Dermis blood vessel endothelial cell (primary cell): ENCODE data around the gene ENPP7. TPM values are rescaled to one million over a fixed set of nuclear protein-coding genes. Genes with fewer than 3 reads are reported as not detected.

ENCODE experiments used
- DNase-seq: peaks from one replicate; pipeline ENCODE4 v3.0.0; 2010
- total RNA-seq: library from RNA; depleted of rRNA; stranded (reverse); fragments of >200 nt; gene quantifications from 2 replicates; pipeline ENCODE4 v1.2.3, GENCODE V29; 2014

Gene ENPP7
- not detected in 2 replicates for total RNA-seq

GRCh38 chr17:79730769-79731483 is at the start of gene ENPP7:
TSS of gene ENPP7 (plus strand) at chr17:79730943. CDS start at chr17:79731140, 197 bp downstream.
- no peak for DNase-seq

GRCh38 chr17:79681101-79681621 is 49.6 kb upstream of the ENPP7 start:
- DNase-seq: no peak

GRCh38 chr17:79681628-79682261 is 49.0 kb upstream of the ENPP7 start:
- no peak for DNase-seq

- no peak for DNase-seq
These were observed 47.4 kb upstream of the ENPP7 start for GRCh38 chr17:79683365-79683764.

- no peak for DNase-seq
These were observed 46.4 kb upstream of the ENPP7 start for GRCh38 chr17:79684132-79684985.

GRCh38 chr17:79685121-79685520 is 45.6 kb upstream of the ENPP7 start:
- no peak for DNase-seq

- no peak for DNase-seq
These were observed 44.3 kb upstream of the ENPP7 start for GRCh38 chr17:79686476-79686875.

GRCh38 chr17:79690466-79690865 is 40.3 kb upstream of the ENPP7 start:
- no peak for DNase-seq

GRCh38 chr17:79690988-79691836 is 39.5 kb upstream of the ENPP7 start:
- no peak for DNase-seq

GRCh38 chr17:79691931-79692330 is 38.8 kb upstream of the ENPP7 start:
- no peak for DNase-seq

GRCh38 chr17:79693419-79693818 is 37.3 kb upstream of the ENPP7 start:
- DNase-seq: no peak

- no peak for DNase-seq
These were observed 35.4 kb upstream of the ENPP7 start for GRCh38 chr17:79695293-79695790.

GRCh38 chr17:79695797-79696609 is 34.7 kb upstream of the ENPP7 start:
- peak; percentile 47 for DNase-seq

GRCh38 chr17:79696610-79696982 is 34.1 kb upstream of the ENPP7 start:
- no peak for DNase-seq

- DNase-seq: no peak
These were observed 32.4 kb upstream of the ENPP7 start for GRCh38 chr17:79698146-79698846.

- no peak for DNase-seq
These were observed 31.2 kb upstream of the ENPP7 start for GRCh38 chr17:79699386-79700036.

GRCh38 chr17:79700592-79700991 is 30.2 kb upstream of the ENPP7 start:
- DNase-seq: no peak

- DNase-seq: no peak
These were observed 28.7 kb upstream of the ENPP7 start for GRCh38 chr17:79702034-79702433.

- no peak for DNase-seq
These were observed 28.1 kb upstream of the ENPP7 start for GRCh38 chr17:79702550-79703236.
